Ureter (tissue), 1 donor: ENCODE results near the gene LGI1. TPM values are rescaled to one million over a fixed set of nuclear protein-coding genes. Genes with fewer than 3 reads are reported as not detected.

Source experiments
- DNase-seq: peaks from one replicate; pipeline ENCODE4 v3.0.0-alpha.2; 2020; ENCODE audit warnings: low spot score
- total RNA-seq: library from RNA; stranded (reverse); gene quantifications from one replicate; pipeline ENCODE4 v1.2.4, GENCODE V29; 2023
- donor health status: DM: yes; HTN: yes; CAD: no.

The LGI1 gene
- total RNA-seq, 1 donor from 2014 or later, result 1.1 TPM

GRCh38 chr10:93755443-93756116, 2.2 kb upstream of the LGI1 start:
- no peak for DNase-seq

DNA sequence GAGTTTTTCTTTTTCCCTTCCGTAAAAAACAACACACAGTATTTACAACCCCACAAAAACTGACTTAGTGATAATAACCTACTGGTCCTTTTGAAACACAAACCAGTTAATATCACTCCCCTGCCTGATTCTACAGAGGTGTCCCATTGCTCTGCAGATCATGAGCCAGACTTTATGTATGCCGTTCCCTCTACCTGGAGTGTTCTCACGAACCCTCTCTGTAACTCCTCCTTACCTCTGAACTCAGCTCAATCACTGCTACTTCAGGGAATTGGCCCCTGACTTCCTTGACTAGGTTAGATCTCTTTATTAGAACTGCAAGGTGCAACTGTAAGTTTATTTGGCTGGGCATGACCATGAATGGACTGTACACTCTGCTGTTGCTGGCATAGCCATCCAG, 1.6 kb upstream of the LGI1 start:
- DNase-seq, result no peak

GRCh38 chr10:93757136-93757535, 600 bp upstream of the LGI1 start:
- DNase-seq, result no peak

GRCh38 chr10:93758508-93758885, 761 bp downstream of the LGI1 start:
- DNase-seq, result no peak

GRCh38 chr10:93758891-93759410, 1.2 kb downstream of the LGI1 start:
- no peak for DNase-seq

GRCh38 chr10:93760490-93760889, 2.8 kb downstream of the LGI1 start:
- no peak for DNase-seq

GRCh38 chr10:93762979-93763391, 5.2 kb downstream of the LGI1 start:
- no peak for DNase-seq

- DNase-seq, result no peak
These were observed 9.2 kb downstream of the LGI1 start for GRCh38 chr10:93766918-93767317.

GRCh38 chr10:93767724-93768399, 10.1 kb downstream of the LGI1 start:
- no peak for DNase-seq

GRCh38 chr10:93768892-93769291, 11.2 kb downstream of the LGI1 start:
- no peak for DNase-seq

- DNase-seq, result no peak
These were observed 13.6 kb downstream of the LGI1 start for GRCh38 chr10:93771354-93771753.

DNA sequence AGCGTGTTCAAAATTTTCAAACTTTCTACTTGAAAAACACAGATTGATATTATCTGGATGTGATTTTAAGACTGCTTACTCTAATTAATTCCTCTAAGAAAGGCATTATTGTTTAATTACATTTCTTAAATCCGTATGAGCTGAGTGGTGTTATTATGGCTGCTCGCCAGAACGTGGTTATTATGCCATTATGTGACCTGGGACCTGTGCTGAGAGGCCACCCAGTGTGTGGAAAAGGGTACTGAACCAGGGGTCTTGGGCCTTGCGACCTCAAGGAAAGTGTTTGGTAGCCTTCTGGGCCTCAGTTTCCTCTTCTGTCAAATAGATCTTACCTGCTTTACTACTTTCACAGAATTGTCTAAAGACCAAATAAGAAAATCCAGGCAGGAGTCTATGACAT, 15.4 kb downstream of the LGI1 start:
- DNase-seq, result no peak

GRCh38 chr10:93773705-93774104, 16.0 kb downstream of the LGI1 start:
- no peak for DNase-seq

DNA sequence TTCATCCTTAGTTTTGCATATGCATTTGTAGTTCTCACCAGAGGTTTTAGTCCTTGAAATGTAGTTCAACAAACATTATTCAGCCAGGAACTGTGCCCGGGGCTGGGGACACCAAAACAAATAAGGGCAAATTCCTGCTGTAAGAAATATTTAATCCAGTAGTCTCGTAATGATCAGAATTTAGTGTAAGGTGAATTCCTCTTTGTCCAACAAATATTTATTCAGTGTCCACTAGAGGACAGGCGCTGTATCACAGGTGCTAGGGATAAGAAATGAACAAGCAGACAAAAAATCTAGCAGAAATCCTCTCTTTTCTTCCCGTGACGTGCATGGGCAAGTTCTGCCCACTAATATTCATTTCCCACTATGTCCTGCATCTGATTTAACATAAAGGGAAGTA, 17.6 kb downstream of the LGI1 start:
- no peak for DNase-seq

- no peak for DNase-seq
These were observed 19.4 kb downstream of the LGI1 start for GRCh38 chr10:93777092-93777491.

GRCh38 chr10:93784059-93784458, 26.3 kb downstream of the LGI1 start:
- no peak for DNase-seq

- DNase-seq, result no peak
These were observed 30.9 kb downstream of the LGI1 start for GRCh38 chr10:93788413-93789208.

- no peak for DNase-seq
These were observed 32.7 kb downstream of the LGI1 start for GRCh38 chr10:93790439-93790838.

DNA sequence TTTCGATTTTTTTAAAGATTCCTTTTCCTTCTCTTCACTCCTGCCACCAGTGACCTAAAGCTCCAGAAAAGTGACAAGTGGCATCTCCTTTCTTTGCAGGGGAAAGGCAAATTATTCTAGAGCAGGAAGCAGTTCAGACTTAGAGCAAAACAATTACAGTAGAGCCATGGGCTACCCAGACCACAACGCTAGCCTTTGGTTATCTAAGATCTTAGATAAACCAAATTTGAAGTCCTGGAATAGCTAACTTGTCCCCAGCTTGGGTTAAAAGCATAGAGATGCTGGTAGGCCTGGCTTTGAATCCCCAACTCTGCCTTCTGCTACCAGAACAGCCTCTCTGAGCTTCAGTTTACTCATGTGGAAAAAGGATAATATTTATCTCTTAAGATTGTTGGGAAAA, 38.4 kb downstream of the LGI1 start:
- no peak for DNase-seq

DNA sequence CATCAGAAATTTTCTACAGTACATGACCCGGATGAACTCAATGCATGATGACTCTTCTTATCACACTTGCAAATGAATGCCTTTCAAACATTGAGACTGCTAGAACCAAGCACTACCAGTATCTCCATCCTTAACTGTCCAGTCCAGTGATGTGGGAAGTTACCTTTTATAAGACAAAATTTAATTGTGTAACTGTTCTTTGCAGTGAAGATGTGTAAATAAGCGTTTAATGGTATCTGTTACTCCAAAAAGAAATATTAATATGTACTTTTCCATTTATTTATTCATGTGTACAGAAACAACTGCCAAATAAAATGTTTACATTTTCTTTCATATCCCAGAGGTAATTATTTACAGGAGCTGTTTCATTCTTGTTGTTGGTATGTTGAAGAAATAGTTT, 40.1 kb downstream of the LGI1 start:
- DNase-seq, result no peak

DNA sequence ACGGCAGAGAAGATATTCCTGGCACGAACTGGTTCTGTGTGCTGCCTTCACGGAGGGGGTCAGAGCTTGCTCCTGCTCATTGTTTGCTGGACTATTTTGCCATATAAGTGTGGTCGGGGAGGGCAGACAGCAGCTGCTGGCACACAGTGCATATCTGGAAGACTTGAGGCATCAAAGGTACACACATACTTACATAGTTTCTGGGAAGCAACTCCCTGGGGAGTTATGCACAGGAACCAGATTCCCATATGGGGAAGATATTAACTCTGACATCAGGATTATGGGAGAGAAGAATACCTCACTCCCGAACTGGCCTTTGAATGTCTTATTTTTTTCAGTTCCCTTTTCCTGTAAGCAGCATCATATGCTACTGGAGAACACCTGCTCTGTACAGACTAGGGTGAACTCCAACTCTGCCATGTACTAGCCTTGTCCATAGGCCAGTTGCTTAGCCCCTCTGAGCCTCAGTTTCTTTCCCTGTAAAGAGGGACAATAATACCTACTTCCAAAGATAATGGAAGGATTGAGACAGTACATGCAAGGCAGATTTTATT, 41.5 kb downstream of the LGI1 start:
- DNase-seq, result no peak

DNA sequence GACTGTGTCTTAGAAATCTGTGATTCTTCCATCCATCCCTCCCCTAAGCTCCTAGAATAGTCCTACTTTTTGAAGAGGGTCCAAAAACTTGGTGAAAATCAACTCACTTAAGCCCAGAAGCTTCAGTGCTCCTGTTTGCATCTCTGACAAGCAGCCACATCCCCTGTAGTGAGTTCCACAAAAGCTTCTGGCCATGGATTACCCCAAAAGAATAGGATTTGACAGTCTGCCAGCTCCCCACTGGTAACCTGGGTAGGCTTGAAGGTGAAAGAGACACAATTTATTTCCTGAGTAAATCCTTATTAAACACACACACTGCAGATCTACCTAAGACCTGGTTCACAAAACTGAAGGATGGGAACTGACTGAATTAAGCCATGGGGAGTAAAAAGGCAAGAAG, 46.5 kb downstream of the LGI1 start:
- DNase-seq, result no peak
